GM23248 (cell line): ENCODE data around the gene GPS2. TPM values are rescaled to one million over a fixed set of nuclear protein-coding genes. Genes with fewer than 3 reads are reported as not detected.
A peak's percentile ranks its signal among the peaks of the same experiment; 100 is the strongest.
"Not testable (repeated sequence)": the region's sequence is repeated elsewhere in the genome, so short reads cannot be mapped to it uniquely, and the experiment has no call there.

ENCODE experiments used
- DNase-seq: peaks from one replicate; pipeline ENCODE4 v3.0.0-alpha.2; 2015
- H2AFZ ChIP-seq: fragments of 200-600 bp; sonication (generic); 2 replicates; pipeline ENCODE4 v1.6.1; 2016; ENCODE audit warnings: antibody characterized with exemption
- H3F3A ChIP-seq: fragments of 200-600 bp; sonication (generic); 2 replicates; pipeline ENCODE4 v1.6.1; 2016; ENCODE audit warnings: mild to moderate bottlenecking, antibody characterized with exemption, mixed run types; ENCODE audit not compliant: insufficient read depth
- H3K27ac ChIP-seq: fragments of 200-600 bp; sonication (generic); 2 replicates; pipeline ENCODE4 v1.5.1; 2016; ENCODE audit warnings: mild to moderate bottlenecking
- H3K27me3 ChIP-seq: fragments of 200-600 bp; sonication (generic); replicated peaks from 2 replicates; pipeline ENCODE4 v1.6.1; 2016; ENCODE audit warnings: mild to moderate bottlenecking; ENCODE audit not compliant: insufficient read depth
- H3K36me3 ChIP-seq: fragments of 200-600 bp; sonication (generic); 2 replicates; pipeline ENCODE4 v1.6.1; 2016; ENCODE audit warnings: low read depth, mild to moderate bottlenecking
- H3K4me1 ChIP-seq: fragments of 200-600 bp; sonication (generic); 2 replicates; pipeline ENCODE4 v1.6.1; 2016; ENCODE audit warnings: mild to moderate bottlenecking; ENCODE audit not compliant: insufficient read depth
- H3K4me2 ChIP-seq: fragments of 200-600 bp; sonication (generic); one replicate; pipeline ENCODE4 v1.6.1; 2016; ENCODE audit warnings: mild to moderate bottlenecking; ENCODE audit not compliant: unreplicated experiment
- H3K4me3 ChIP-seq: fragments of 200-600 bp; sonication (generic); 2 replicates; pipeline ENCODE4 v1.5.1; 2016; ENCODE audit warnings: mild to moderate bottlenecking
- H3K79me2 ChIP-seq: fragments of 200-600 bp; sonication (generic); 2 replicates; pipeline ENCODE4 v1.6.1; 2016; ENCODE audit warnings: mild to moderate bottlenecking; ENCODE audit not compliant: insufficient read depth
- H3K9ac ChIP-seq: fragments of 200-600 bp; sonication (generic); 2 replicates; pipeline ENCODE4 v1.6.1; 2016; ENCODE audit warnings: mild to moderate bottlenecking
- H3K9me2 ChIP-seq: fragments of 200-600 bp; sonication (generic); 2 replicates; pipeline ENCODE4 v1.6.1; 2016; ENCODE audit warnings: mixed run types, mild to moderate bottlenecking, moderate library complexity; ENCODE audit not compliant: insufficient read depth
- H3K9me3 ChIP-seq: fragments of 200-600 bp; sonication (generic); one replicate; pipeline ENCODE4 v1.6.1; 2017; ENCODE audit warnings: low read depth
- H4K20me1 ChIP-seq: fragments of 200-600 bp; sonication (generic); 2 replicates; pipeline ENCODE4 v1.6.0; 2016; ENCODE audit not compliant: insufficient read depth
- EZH2 ChIP-seq: fragments of 200-600 bp; sonication (generic); IDR thresholded peaks from 2 replicates; pipeline ENCODE4 v1.6.1; 2018; ENCODE audit warnings: antibody characterized with exemption, mild to moderate bottlenecking; ENCODE audit not compliant: insufficient read depth, poor library complexity, severe bottlenecking
- EZH2phosphoT487 ChIP-seq: fragments of 200-600 bp; sonication (generic); IDR thresholded peaks from 2 replicates; pipeline ENCODE4 v1.6.1; 2018; ENCODE audit warnings: antibody characterized with exemption, moderate library complexity, mild to moderate bottlenecking, low read depth; ENCODE audit not compliant: insufficient read depth
- WGBS, 2 experiments: methylation state at CpG; one replicate each; pipeline ENCODE4 v1.1.6; 2015 to 2017; ENCODE audit warnings: low lambda C conversion rate in 2 of 2, low coverage in 1 of 2; ENCODE audit errors: missing lambda C conversion rate in 2 of 2; 5-methylcytosine and 5-hydroxymethylcytosine counted together
- in situ Hi-C: fragments of 300-500 bp; cut with MboI; formaldehyde crosslinking; loops from 2 replicates; pipeline ENCODE4 v1.15.0; 2020
- polyA plus RNA-seq: library from polyadenylated mRNA; unstranded; fragments of >200 nt; fragmentation: Nextera tagmentation; extraction: Ambion mirVana; gene quantifications from 2 replicates; pipeline ENCODE4 v1.2.1, GENCODE V29; 2016
- total RNA-seq: library from RNA; depleted of rRNA; stranded (reverse); fragments of >200 nt; shearing (Covaris generic); gene quantifications from 2 replicates; pipeline ENCODE4 v1.2.3, GENCODE V29; 2014

Gene GPS2
- total and polyA plus RNA-seq, 2 experiments from 2014 or later, result 50.1 to 53.8 TPM

DNA sequence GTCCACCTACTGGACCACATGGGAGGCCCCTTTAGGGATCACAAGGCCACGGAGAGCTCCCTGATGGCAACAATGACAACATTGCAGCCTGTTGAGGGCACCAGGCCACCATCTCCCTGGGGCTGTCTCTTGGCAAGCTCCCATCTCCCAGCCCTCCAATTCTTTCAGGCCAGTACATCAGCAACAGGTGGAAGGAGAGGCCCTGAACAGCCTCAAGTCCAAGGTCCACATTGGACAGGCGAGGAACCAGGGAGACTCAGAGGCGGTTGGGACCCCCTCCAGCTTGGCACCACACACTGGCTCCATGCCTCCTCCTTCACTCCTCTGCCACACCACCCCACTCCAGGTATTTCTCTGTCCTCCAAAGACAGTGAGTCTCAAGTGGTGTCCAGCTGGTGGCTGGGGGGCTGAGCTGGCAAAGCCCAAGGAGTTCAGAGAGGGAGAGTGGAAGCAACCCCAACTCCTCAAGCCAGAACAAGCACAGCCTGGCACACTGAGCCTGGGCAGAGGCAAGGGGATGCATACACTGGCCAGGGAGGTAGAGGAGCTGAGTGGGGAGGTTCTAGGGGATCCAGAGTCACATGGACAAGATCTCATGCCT, 19.9 kb upstream of the GPS2 start:
- in situ Hi-C loops, result no loop called here
- H3K9ac ChIP-seq, result no peak overlapping the region
- H4K20me1 ChIP-seq, result no peaks in the 10 kb centered on the region
- H3K79me2 ChIP-seq, result no peaks in the 10 kb centered on the region
- H3K4me2 ChIP-seq, result no peak overlapping the region
- H3K9me2 ChIP-seq, result no peaks in the 10 kb centered on the region
- no peaks in the 10 kb centered on the region for H3K27me3 ChIP-seq
- TF ChIP-seq EZH2, result no peak
- no peak for TF ChIP-seq EZH2phosphoT487
- whole genome bisulfite sequencing, 2 experiments, result 67 to 75% methylated on average over 3 of the region's 3 CpGs
- H2AFZ ChIP-seq, result no peak overlapping the region
- H3F3A ChIP-seq, result no peaks in the 10 kb centered on the region
- H3K27ac ChIP-seq, result no peak overlapping the region
- H3K4me3 ChIP-seq, result no peak overlapping the region
- DNase-seq, result no peak
- H3K36me3 ChIP-seq, result no peaks in the 10 kb centered on the region
- no peaks in the 10 kb centered on the region for H3K4me1 ChIP-seq
- H3K9me3 ChIP-seq, result no peaks in the 10 kb centered on the region

DNA sequence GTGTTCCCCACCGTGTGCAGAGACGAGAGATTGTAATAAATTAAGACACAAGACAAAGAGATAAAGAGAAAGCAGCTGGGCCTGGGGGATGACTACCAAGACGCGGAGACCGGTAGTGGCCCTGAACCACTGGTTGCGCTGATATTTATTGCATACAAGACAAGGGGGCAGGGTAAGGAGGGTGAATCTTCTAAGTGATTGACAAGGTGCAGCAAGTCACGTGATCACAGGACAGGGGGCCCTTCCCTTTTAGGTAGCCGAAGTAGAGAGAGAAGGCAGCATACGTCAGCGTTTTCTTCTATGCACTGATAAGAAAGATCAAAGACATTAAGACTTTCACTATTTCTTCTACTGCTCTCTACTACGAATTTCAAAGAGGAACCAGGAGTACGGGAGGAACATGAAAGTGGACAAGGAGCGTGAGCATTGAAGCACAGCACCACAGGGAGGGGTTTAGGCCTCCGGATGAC, 17.5 kb upstream of the GPS2 start:
- H4K20me1 ChIP-seq, H3F3A ChIP-seq, H2AFZ ChIP-seq, H3K9me2 ChIP-seq, H3K9me3 ChIP-seq, H3K4me1 ChIP-seq, H3K4me3 ChIP-seq, H3K4me2 ChIP-seq, DNase-seq, H3K36me3 ChIP-seq, H3K27ac ChIP-seq, H3K27me3 ChIP-seq, H3K9ac ChIP-seq, in situ Hi-C loops: not testable (repeated sequence)
- peaks cover 13% of the 10 kb centered on the region for H3K79me2 ChIP-seq
- WGBS, 2 experiments, result 31 to 35% methylated on average over 14 of the region's 14 CpGs

DNA sequence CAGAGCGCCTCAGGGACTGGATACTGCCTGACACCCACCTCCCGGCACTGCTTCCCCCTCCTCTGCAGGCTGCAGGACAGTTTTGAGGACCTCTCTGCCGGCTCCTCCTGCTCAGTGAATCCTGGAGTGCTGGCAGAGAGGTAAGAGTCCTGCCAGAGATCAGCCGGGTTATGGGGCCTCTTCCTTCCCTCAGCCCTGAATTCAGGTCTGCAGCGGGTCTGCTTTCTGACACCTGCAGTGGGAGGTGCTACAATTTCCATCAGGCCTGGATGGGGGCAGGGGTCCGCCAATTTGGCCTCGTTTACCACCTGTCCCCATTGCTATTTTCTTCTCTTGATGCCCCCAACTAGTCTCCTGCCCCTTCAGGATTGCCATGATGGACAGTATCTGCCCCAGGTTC, 17.0 kb upstream of the GPS2 start:
- H3K9me2 ChIP-seq, result no peaks in the 10 kb centered on the region
- no peak overlapping the region for H3K4me2 ChIP-seq
- DNase-seq, result no peak
- no peak overlapping the region for H3K27ac ChIP-seq
- H3K36me3 ChIP-seq, result no peaks in the 10 kb centered on the region
- no peak overlapping the region for H3K9ac ChIP-seq
- in situ Hi-C loops, result no loop called here
- no peaks in the 10 kb centered on the region for H3K27me3 ChIP-seq
- no peaks in the 10 kb centered on the region for H3K9me3 ChIP-seq
- no peaks in the 10 kb centered on the region for H4K20me1 ChIP-seq
- WGBS, 2 experiments, result 57 to 60% methylated on average over 7 of the region's 7 CpGs
- H3F3A ChIP-seq, result no peaks in the 10 kb centered on the region
- H3K4me3 ChIP-seq, result no peak overlapping the region
- H3K79me2 ChIP-seq, result peaks cover 18% of the 10 kb centered on the region
- peaks cover 7% of the 10 kb centered on the region; the same call in 1 of the 2 replicates for H3K4me1 ChIP-seq
- TF ChIP-seq EZH2phosphoT487, result no peak
- TF ChIP-seq EZH2, result no peak
- no peak overlapping the region for H2AFZ ChIP-seq

DNA sequence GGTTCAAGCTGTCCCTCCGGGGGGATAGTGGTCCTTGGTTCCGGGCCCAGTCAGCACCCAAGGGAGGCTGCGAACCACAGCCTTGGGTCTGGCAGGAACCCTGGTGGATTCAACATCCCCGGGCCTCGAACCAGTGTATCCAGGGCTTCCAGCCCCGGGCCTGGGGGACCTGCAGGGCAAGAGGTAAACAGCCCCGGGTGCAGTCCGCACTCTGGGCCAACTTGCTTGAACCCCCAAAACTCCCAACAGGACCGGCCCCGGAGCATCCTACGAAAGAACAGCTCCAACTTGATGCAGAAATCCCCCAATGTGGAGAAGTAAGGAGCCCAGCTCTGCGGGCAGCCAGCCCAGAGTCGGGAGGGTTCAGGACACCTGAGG, 15.5 kb upstream of the GPS2 start:
- H3K27me3 ChIP-seq, result no peaks in the 10 kb centered on the region
- peaks cover 21% of the 10 kb centered on the region for H3K79me2 ChIP-seq
- 36 to 39% methylated on average over 13 of the region's 13 CpGs for WGBS, 2 experiments
- H3K9me3 ChIP-seq, result no peaks in the 10 kb centered on the region
- no peaks in the 10 kb centered on the region for H3K36me3 ChIP-seq
- no peak overlapping the region for H3K27ac ChIP-seq
- no peak for DNase-seq
- no peaks in the 10 kb centered on the region for H3K9me2 ChIP-seq
- peaks cover 7% of the 10 kb centered on the region; the same call in 1 of the 2 replicates for H3K4me1 ChIP-seq
- peak overlapping the region; percentile 87 for H2AFZ ChIP-seq
- no peaks in the 10 kb centered on the region for H4K20me1 ChIP-seq
- in situ Hi-C loops, result no loop called here
- H3K4me2 ChIP-seq, result peak overlapping the region; percentile 88
- peak overlapping the region; percentile 83 for H3K4me3 ChIP-seq
- H3K9ac ChIP-seq, result peak overlapping the region; percentile 10; the same call in 1 of the 2 replicates
- TF ChIP-seq EZH2, result no peak
- TF ChIP-seq EZH2phosphoT487, result no peak
- no peaks in the 10 kb centered on the region for H3F3A ChIP-seq
